Measurements from ENCODE around the gene ZBTB40.

Gene ZBTB40

GRCh38 chr1:22533244-22533895, 81.7 kb downstream of the ZBTB40 start:
- no peak for DNase-seq (ENCODE audit: low read depth)

DNA sequence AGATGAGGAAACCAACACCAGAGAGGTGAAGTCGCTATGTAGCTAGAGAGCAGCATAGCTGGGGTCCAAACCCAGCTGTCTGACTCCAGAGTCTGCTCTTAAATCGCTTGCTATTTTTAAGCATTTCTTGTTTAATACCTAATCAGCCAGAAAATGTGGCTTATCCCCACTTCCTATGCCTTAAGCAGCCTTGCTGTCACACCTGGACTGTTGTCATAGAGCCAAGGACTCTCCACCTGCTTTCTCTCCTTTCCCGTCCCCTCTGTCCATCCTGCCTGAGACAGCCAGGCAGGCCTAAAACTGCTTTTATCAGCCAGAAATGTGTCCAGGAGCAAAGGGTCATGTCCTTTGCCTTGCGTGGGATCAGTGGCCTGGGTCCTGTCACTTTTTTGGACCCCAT, 83.3 kb downstream of the ZBTB40 start:
- DNase-seq (ENCODE audit: low read depth): no peak

- no peak for DNase-seq (ENCODE audit: low read depth)
These were observed 83.7 kb downstream of the ZBTB40 start for GRCh38 chr1:22535399-22535798.

DNA sequence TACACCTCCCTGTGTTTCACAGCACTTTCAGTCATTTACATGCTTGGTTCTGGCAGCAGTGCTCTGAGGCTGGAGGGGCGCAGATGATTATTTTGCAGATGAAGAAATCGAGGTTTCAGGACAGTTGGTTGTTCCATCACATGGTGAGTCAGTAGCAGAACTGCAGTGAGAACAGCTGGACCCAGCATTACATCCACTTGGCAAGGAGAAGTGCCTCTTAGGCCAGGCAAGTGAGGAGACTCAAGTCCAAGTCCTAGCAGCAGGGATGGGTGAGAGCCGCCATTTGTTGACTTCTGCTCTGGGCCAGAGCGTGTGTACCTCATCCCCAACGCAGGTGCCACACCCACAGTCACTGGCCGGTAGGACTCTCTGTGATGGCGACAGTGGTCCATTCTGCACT, 84.9 kb downstream of the ZBTB40 start:
- DNase-seq (ENCODE audit: low read depth): no peak

- no peak for DNase-seq (ENCODE audit: low read depth)
These were observed 85.9 kb downstream of the ZBTB40 start for GRCh38 chr1:22537441-22538139.

DNA sequence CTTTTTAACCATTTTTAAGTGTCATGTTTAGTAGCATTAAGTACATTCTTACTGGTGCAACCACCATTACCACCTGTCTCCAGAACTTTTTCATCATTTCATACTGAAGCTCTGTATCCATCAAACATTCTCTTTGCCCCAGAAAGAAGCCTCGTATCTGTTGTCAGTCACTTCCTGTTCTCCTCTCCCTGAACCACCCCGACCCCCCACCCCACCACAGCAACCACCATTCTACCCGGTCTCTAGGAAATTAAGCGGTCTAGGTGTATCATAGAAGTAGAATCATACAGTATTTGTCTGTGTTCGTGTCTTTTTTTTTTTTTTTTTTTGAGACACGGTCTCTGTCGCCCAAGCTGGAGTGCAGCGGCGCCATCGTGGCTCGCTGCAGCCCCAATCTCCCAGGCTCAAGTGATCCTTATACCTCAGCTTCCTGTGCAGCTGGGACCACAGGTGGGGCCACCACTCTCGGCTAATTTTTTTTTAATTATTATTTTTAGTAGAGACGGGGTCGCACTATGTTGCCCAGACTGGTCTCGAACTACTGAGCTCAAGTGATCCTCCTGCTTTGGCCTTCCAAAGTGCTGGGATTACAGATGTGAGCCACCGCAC, 88.0 kb downstream of the ZBTB40 start:
- DNase-seq (ENCODE audit: low read depth): no peak

- DNase-seq (ENCODE audit: low read depth): no peak
These were observed 88.7 kb downstream of the ZBTB40 start for GRCh38 chr1:22540337-22540736.

GRCh38 chr1:22542886-22543285, 91.2 kb downstream of the ZBTB40 start:
- DNase-seq (ENCODE audit: low read depth): no peak

DNA sequence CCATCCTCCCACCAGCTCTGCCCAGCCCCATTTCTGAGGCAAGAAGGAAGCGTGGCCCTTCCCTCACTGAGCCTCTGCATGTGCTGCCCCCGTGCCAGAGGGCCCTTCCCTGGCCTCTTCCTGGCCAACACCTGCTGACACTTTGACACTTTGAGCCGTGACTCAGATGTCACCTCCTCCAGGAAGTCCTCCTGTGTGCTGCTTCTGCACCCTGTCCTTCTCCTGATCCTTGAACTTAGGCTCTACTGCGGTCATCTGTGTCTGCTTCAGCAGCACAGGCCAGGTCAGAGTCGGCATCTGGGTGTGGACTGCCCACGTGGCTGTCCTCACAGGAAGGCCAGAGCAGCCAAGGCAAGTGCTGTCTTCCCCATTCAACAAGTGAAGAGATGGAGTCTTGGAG, 92.0 kb downstream of the ZBTB40 start:
- DNase-seq (ENCODE audit: low read depth): no peak

DNA sequence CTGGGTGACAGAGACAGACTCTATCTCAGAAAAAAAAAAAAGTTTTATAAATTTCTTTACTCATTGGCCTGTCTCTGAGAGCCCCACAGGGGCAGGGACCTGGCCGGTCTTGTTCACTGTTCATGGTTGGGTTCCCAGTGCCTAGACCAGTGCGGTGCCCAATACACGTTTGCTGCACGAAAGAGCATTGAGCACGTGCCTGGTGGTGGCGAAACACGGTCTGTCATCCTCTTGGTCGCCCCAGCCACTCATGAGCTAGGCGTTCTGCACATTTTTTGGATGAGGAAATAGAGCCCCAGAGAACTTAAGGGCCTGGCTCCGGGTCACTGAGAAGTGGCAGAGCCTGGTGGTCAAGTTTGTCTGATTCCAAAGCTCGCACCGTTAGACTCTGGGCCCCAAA, 93.0 kb downstream of the ZBTB40 start:
- DNase-seq (ENCODE audit: low read depth): no peak

- no peak for DNase-seq (ENCODE audit: low read depth)
These were observed 93.5 kb downstream of the ZBTB40 start for GRCh38 chr1:22545141-22545540.

GRCh38 chr1:22547186-22547817, 95.7 kb downstream of the ZBTB40 start:
- DNase-seq (ENCODE audit: low read depth): no peak

DNA sequence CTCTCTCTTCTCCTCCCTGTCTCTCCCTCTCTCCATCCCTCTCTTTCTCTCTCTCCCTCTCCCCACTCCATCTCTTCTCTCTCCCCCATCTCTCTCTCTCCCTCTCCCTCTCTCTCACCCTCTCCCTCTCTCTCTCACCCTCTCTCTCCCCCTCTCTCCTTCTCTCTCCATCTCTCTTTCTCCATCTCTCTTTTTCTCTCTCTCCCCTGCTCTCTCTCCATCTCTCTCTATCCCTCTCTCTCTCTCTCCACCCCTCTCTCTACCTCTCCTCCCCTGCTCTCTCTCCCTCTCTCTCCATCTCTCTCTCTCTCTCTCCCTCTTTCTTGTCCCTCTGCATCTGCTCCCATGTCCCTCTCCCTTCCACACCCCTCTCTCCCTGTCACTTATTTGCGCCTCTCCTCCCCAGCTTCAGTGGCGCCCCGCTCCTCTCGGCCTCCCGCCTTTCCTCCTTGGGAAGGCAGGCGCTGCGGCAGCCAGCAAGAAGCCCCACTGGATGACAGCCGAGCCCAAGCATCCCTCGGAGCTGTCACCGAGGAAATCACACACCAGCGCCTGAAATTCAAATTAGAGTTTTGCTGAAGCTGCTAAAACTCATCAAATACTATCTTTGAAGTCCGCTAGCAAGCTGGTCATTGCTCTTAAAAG, 96.3 kb downstream of the ZBTB40 start:
- DNase-seq (ENCODE audit: low read depth): no peak

GRCh38 chr1:22550021-22550420, 98.4 kb downstream of the ZBTB40 start:
- no peak for DNase-seq (ENCODE audit: low read depth)

DNA sequence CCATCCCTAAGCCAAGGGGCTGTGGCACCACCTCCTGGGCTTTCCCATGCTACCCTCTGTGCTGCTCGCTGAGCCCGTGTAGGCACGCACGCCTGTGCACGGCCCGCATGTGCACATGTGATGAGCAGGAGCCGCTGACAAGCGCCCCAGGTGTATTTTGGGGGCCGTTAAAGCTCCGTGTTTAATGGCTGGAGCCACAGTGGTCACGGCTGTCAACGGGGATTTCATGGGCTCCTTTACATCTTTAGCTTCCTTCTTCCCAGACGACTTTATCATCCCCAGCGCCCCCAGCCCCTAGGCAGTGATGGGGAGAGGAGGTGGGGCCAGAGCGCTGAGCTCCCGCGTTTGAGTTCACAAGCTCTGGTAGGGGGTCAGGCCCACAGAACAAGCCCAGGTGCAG, 99.9 kb downstream of the ZBTB40 start:
- DNase-seq (ENCODE audit: low read depth): no peak

DNA sequence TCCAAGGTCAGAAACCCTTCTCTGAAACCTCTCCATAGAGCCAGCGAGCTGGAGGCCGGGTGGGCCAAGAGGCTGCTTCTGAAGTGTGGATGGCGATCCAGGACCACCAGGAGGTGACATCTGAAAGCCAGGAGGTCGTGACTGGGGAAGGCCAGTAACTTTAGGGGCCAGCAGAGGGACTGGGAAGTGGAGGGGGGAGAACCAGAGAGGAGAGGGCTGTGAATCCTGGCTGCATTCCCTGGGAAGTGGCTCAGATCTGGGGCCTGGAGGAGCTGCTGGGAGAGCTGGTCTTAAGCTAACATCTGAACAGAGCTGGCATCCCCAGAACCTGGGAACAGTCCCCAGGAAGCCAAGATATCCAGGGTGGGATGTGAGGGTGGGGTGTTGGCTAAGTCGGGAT, 100.4 kb downstream of the ZBTB40 start:
- DNase-seq (ENCODE audit: low read depth): no peak

- no peak for DNase-seq (ENCODE audit: low read depth)
These were observed 101.6 kb downstream of the ZBTB40 start for GRCh38 chr1:22553104-22553880.

DNA sequence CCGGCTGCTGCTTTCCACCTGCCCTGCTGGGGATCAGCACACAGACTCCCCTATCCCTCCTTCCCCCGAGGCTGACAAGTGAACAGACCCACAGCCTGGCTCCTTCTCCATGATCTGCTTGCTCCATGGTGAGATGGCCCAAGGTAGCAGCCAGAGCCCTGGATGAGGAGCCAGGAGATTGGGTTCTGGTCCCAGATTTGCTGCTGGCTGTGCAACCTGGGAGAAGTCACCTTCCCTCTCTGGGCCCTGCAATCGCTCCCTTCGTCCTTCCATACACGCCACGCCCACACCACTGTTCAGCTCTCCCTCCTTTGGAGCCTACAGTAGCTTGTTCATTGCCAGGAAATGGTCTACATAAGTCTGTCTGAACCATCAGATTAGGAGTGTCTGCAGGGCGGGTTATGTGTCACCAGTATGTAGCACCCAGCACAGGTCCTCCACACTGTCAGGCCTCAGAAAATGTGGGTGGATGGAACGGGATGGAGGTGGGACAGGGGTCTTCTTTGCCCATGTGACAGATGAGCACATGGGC, 102.4 kb downstream of the ZBTB40 start:
- no peak for DNase-seq (ENCODE audit: low read depth)

- no peak for DNase-seq (ENCODE audit: low read depth)
These were observed 103.7 kb downstream of the ZBTB40 start for GRCh38 chr1:22555371-22555656.

DNA sequence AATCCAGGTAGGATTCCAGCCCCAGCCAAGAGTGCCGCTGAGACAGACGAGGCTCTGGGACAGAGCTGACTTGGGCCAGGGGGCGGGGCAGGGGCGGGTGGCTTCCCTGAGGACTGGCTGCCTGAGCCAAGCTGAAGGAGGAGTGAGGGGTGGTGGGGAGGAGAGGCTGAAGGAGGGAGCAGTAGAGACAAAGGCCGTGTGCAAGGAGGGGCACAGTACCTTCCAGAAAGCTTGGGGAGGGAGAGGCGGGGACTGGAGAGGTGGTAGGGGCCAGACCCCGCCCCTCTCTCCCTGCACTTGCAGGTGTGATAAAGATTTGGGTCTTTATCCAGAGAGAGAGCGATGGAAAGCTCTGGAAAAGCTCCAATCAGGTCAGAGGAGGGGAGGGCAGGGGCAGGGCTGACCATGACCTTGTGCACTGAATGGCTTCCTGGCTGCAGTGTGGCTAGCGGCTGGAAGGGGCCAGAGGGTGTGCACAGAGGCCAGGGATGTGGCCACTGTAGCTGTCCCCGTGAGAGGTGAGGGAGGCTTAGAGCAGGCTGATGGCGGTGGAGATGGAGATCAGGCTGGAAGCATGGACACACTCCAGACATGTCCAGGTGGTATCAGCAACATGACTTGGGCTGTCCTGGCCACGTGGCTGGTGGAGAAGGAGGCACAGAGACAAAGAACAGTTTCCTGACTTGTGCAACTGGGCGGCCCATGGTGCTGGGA, 104.9 kb downstream of the ZBTB40 start:
- DNase-seq (ENCODE audit: low read depth): no peak

DNA sequence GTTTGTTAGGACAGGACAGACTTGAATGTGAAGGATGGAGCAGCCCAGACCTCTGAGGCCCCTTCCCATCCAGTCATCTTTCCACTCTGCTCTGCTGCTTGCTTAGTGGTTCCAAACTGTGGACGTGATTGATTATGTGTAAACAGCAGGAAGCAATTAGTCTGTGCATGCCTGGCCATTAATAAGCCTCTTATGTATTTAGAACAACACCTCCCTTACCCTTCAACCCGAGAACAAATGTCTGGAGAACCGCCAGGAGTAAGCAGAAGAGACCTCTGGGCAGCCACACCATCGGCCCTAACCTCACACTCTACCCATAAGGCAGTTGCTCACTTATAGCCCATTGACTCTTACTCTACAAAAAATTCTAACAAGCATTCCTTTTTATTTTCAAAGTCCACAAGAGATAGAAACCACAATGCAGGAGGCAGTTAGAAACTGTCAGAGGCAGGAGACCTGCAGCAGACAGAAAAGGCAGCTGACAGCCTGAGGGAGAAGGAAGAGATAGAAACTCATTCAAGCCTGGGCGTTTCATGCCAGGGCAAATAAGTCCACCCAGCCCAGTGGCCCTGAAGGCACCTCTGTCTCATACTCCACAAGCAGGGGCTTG, 105.8 kb downstream of the ZBTB40 start:
- DNase-seq (ENCODE audit: low read depth): no peak

Measured in activated T-helper 1 cell treated with Interleukin-2 at 50 U/mL for 16 hours (primary cell).